Head of caudate nucleus (tissue), 42 donors: ENCODE measurements around the gene HPS4.

ENCODE experiments used
- DNase-seq, 42 donors: peaks; one replicate each; pipeline versions ENCODE4 v3.0.0 to v3.0.0-alpha.2; 2020 to 2021; ENCODE audit warnings: mixed read lengths in 7 of 42
- intact Hi-C: fragments of 100-400 bp; cut with DNase I; formaldehyde crosslinking; loops from one replicate; pipeline ENCODE4 v1.15.0; 2022

HPS4 gene

GRCh38 chr22:26479043-26479791, 4.4 kb downstream of the HPS4 start:
- DNase-seq: no peak
- intact Hi-C loops: no loop called here

GRCh38 chr22:26477341-26477731, 6.2 kb downstream of the HPS4 start:
- intact Hi-C loops: no loop called here
- DNase-seq: no peak

GRCh38 chr22:26476705-26477340, 6.8 kb downstream of the HPS4 start:
- no peak for DNase-seq
- intact Hi-C loops: no loop called here

- no peak for DNase-seq
- intact Hi-C loops: no loop called here
These were observed 8.9 kb downstream of the HPS4 start for GRCh38 chr22:26474682-26475081.

GRCh38 chr22:26471522-26471921, 12.1 kb downstream of the HPS4 start:
- peak in 1 of 42 donors; percentile 41 for DNase-seq
- intact Hi-C loops: no loop called here

- intact Hi-C loops: no loop called here
- DNase-seq: no peak
These were observed 12.8 kb downstream of the HPS4 start for GRCh38 chr22:26470807-26471206.

GRCh38 chr22:26466196-26466595, 17.4 kb downstream of the HPS4 start:
- peak in 24 of 42 donors; percentile 27 to 85 (median 60) for DNase-seq
- intact Hi-C loops: no loop called here

- intact Hi-C loops: loop anchor here (5.0 kb wide), 1 partner anchor 67 kb away; no protein-coding TSS in a partner anchor
- peak in 1 of 42 donors; percentile 13 for DNase-seq
These were observed 19.3 kb downstream of the HPS4 start for GRCh38 chr22:26464312-26464711.

- intact Hi-C loops: loop anchor here (5.0 kb wide), 1 partner anchor 66 kb away; no protein-coding TSS in a partner anchor
These were observed 19.9 kb downstream of the HPS4 start for GRCh38 chr22:26463688-26464087.

GRCh38 chr22:26463101-26463661, 20.4 kb downstream of the HPS4 start:
- DNase-seq: peak in 36 of 42 donors; percentile 23 to 87 (median 62)
- intact Hi-C loops: loop anchor here (5.0 kb wide), 1 partner anchor 66 kb away; no protein-coding TSS in a partner anchor

More at GRCh38 chr22:26463688-26464087, 19.9 kb downstream of the HPS4 start:
- no peak for DNase-seq

GRCh38 chr22:26462641-26463040, 20.9 kb downstream of the HPS4 start:
- intact Hi-C loops: loop anchor here (5.0 kb wide), 1 partner anchor 65 kb away; no protein-coding TSS in a partner anchor
- peak in 3 of 42 donors; percentile 16 to 30 (median 25) for DNase-seq

- peak in 3 of 42 donors; percentile 5 to 24 (median 11) for DNase-seq
- intact Hi-C loops: loop anchor here (5.0 kb wide), 1 partner anchor 65 kb away; no protein-coding TSS in a partner anchor
These were observed 21.5 kb downstream of the HPS4 start for GRCh38 chr22:26462051-26462450.

- DNase-seq: peak; percentile 44 to 88 (median 74)
- intact Hi-C loops: loop anchor here (5.0 kb wide), 1 partner anchor 64 kb away; no protein-coding TSS in a partner anchor
These were observed 22.3 kb downstream of the HPS4 start for GRCh38 chr22:26461188-26461810.

GRCh38 chr22:26460202-26460601, 23.4 kb downstream of the HPS4 start:
- intact Hi-C loops: loop anchor here (5.0 kb wide), 1 partner anchor 63 kb away; no protein-coding TSS in a partner anchor
- DNase-seq: peak in 2 of 42 donors; percentile 8 to 16

- intact Hi-C loops: no loop called here
These were observed 25.8 kb downstream of the HPS4 start for GRCh38 chr22:26457661-26458272.

GRCh38 chr22:26453812-26454500, 29.6 kb downstream of the HPS4 start:
- intact Hi-C loops: no loop called here
- peak in 2 of 42 donors; percentile 33 to 34 for DNase-seq

More at GRCh38 chr22:26457661-26458272, 25.8 kb downstream of the HPS4 start:
- DNase-seq: peak in 2 of 42 donors; percentile 13 to 26

GRCh38 chr22:26453216-26453615, 30.4 kb downstream of the HPS4 start:
- peak in 8 of 42 donors; percentile 34 to 49 (median 42) for DNase-seq
- intact Hi-C loops: no loop called here
